Type B pancreatic cell (in vitro differentiated cells): ENCODE results near the gene UCN2. TPM values are rescaled to one million over a fixed set of nuclear protein-coding genes. Genes with fewer than 3 reads are reported as not detected.

ENCODE experiments used
- DNase-seq: peaks from one replicate; pipeline ENCODE4 v3.0.0; 2021; ENCODE audit warnings: mixed read lengths; ENCODE audit not compliant: unreplicated experiment; ENCODE audit errors: extremely low spot score
- H3K27ac Mint-ChIP-seq: 2 replicates; pipeline ENCODE4 v1.8.0; 2021; ENCODE audit warnings: mild to moderate bottlenecking, mixed read lengths
- H3K27me3 Mint-ChIP-seq: 2 replicates; pipeline ENCODE4 v1.8.0; 2021; ENCODE audit warnings: mixed read lengths
- H3K36me3 Mint-ChIP-seq: 2 replicates; pipeline ENCODE4 v1.8.0; 2021; ENCODE audit warnings: mixed read lengths
- H3K4me1 Mint-ChIP-seq: one replicate; pipeline ENCODE4 v1.8.0; 2021; ENCODE audit warnings: mixed read lengths; ENCODE audit not compliant: unreplicated experiment
- H3K4me3 Mint-ChIP-seq: 2 replicates; pipeline ENCODE4 v1.8.0; 2021; ENCODE audit warnings: mild to moderate bottlenecking, mixed read lengths
- H3K9me3 Mint-ChIP-seq: 2 replicates; pipeline ENCODE4 v1.8.0; 2021; ENCODE audit warnings: mixed read lengths
- CTCF ChIP-seq: fragments of 200-600 bp; sonication (generic); conservative IDR thresholded peaks from 2 replicates; pipeline ENCODE4 v1.5.0; 2021; ENCODE audit warnings: antibody characterized with exemption, mild to moderate bottlenecking
- microRNA-seq: library from miRNA; unstranded; fragments of <30 nt; microRNA quantifications from one replicate; pipeline ENCODE4, GENCODE V29; 2020
- total RNA-seq: library from RNA; stranded (reverse); gene quantifications from 2 replicates; pipeline ENCODE4 v1.2.1, GENCODE V29; 2021; ENCODE audit warnings: low replicate concordance

Gene UCN2
- total RNA-seq, 1 donor from 2014 or later: 0.72 TPM

DNA sequence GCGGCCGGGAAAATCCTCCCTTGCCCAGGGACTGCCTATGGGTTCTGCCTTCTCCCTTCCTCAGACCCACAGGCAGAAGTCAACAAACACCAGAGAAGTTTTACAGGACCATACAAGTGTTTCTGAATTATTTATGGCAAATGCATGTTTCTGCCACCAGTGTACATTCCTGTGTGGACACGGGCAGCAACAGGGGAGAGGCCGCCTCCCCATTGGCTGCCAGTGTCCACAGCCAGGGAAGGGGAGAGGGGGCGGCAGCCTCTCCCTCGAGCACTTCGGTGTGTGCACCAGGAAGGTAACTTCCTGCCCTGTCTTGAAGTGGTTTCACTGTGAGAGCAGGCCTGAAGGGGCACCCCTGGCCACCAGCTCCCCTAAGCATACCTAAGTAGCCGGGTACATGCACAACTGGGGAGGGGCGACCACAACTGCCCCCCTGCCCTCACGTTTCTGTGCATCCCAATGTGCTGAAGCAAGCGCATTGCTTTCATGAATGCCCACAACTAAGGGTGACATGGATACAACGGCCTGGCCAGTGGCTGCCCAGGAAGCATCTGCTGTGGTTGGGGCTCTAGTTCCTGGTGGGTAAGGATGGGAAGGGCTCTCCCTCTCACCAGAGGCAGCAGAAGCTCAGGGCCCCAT is 44.8 kb downstream of the UCN2 start:
- Mint-ChIP-seq H3K36me3 (no peaks in the 10 kb centered on the region), H3K9me3 (no peaks in the 10 kb centered on the region), H3K4me1 (no peaks in the 10 kb centered on the region), H3K27me3 (no peaks in the 10 kb centered on the region), H3K4me3 (no peak overlapping the region), H3K27ac (no peak overlapping the region)
- DNase-seq: no peak
- TF ChIP-seq CTCF: no peak

- Mint-ChIP-seq H3K4me3 (no peak overlapping the region), H3K27ac (no peak overlapping the region), H3K36me3 (no peaks in the 10 kb centered on the region), H3K27me3 (no peaks in the 10 kb centered on the region), H3K4me1 (no peaks in the 10 kb centered on the region), H3K9me3 (no peaks in the 10 kb centered on the region)
- DNase-seq: no peak
- no peak for TF ChIP-seq CTCF
Measured at GRCh38 chr3:48518069-48518468, 45.5 kb downstream of the UCN2 start.

GRCh38 chr3:48516571-48516970 is 47.0 kb downstream of the UCN2 start:
- no peak for TF ChIP-seq CTCF
- Mint-ChIP-seq H3K27me3 (no peaks in the 10 kb centered on the region), H3K27ac (no peak overlapping the region)

DNA sequence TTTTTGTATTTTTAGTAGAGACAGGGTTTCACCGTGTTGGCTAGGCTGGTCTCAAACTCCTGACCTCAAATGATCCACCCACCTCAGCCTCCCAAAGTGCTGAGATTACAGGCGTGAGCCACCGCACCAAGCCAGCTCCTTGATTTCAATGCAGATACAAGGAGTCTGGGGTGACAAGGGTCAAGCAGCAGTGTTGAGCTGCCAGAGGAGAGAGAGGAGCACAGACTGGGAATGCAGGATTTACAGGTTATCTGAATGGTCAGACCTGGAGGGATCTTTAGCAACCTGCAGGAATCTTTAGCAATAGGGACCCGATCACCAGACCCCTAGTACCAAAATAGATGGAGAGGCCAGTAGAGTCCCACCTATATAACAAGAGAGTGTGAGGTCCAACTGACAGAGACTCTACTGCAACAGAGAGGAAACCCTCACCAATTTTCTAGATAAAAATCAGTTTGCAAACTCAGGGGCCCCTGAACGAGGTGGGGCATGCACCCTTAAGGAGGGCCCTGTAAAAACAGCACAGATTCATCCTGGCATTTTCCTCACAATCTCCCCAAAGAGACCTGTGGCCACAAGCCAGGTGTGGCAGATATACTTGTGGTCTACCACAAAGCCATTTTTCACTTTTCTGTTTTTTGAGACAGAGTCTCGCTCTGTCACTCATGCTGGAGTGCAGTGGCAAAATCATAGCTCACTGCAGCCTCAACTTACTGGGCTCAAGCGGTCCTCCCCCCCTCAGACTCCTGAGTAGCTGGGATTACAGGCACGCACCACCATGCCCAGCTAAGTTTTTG is 49.0 kb downstream of the UCN2 start:
- no peak overlapping the region for H3K4me3 Mint-ChIP-seq
- no peak overlapping the region for H3K27ac Mint-ChIP-seq
- DNase-seq: no peak
- no peaks in the 10 kb centered on the region for H3K27me3 Mint-ChIP-seq
- H3K36me3 Mint-ChIP-seq: no peaks in the 10 kb centered on the region
- no peaks in the 10 kb centered on the region for H3K9me3 Mint-ChIP-seq
- peaks cover 3% of the 10 kb centered on the region for H3K4me1 Mint-ChIP-seq
- TF ChIP-seq CTCF: no peak

More at GRCh38 chr3:48516571-48516970, 47.0 kb downstream of the UCN2 start:
- Mint-ChIP-seq H3K4me1 (no peaks in the 10 kb centered on the region), H3K36me3 (no peaks in the 10 kb centered on the region), H3K9me3 (no peaks in the 10 kb centered on the region), H3K4me3 (no peak overlapping the region)
- no peak for DNase-seq

Small RNA genes lying within 50 kb of the gene (microRNA-seq; reads per million reads assigned to microRNA genes)
- gene MIR6823 (not detected), gene MIR711 (not detected)

Other genes starting within 250 kb of the UCN2 start
- gene SPINK8, start 230.1 kb downstream of the UCN2 start, total RNA-seq: 1.5 TPM in 1 of 2 replicates, not detected in the other
- not detected in 2 replicates for gene FBXW12, start 191.6 kb downstream of the UCN2 start, total RNA-seq
- 212 and 367 TPM in 2 replicates for gene PLXNB1, start 133.7 kb downstream of the UCN2 start, total RNA-seq
- 15.0 and 25.7 TPM in 2 replicates for gene CCDC51, start 123.7 kb downstream of the UCN2 start, total RNA-seq
- 268 and 281 TPM in 2 replicates for gene TMA7, start 123.5 kb downstream of the UCN2 start, total RNA-seq
- 9.3 and 16.0 TPM in 2 replicates for gene ATRIP, start 117.0 kb downstream of the UCN2 start, total RNA-seq
- 162 and 193 TPM in 2 replicates for gene SHISA5, start 59.6 kb downstream of the UCN2 start, total RNA-seq
- 10.5 and 11.3 TPM in 2 replicates for gene PFKFB4, start 7.0 kb downstream of the UCN2 start, total RNA-seq
- gene COL7A1, start 31.5 kb upstream of the UCN2 start, total RNA-seq: 17.6 and 32.3 TPM in 2 replicates
- gene UQCRC1, start 45.9 kb upstream of the UCN2 start, total RNA-seq: 273 and 324 TPM in 2 replicates
- not detected in 2 replicates for gene TMEM89, start 58.0 kb upstream of the UCN2 start, total RNA-seq
- 19.7 and 35.6 TPM in 2 replicates for gene SLC26A6, start 71.7 kb upstream of the UCN2 start, total RNA-seq
- 9.8 and 10.2 TPM in 2 replicates for gene CELSR3, start 99.1 kb upstream of the UCN2 start, total RNA-seq
- 20.1 and 22.1 TPM in 2 replicates for gene NCKIPSD, start 122.1 kb upstream of the UCN2 start, total RNA-seq
- gene IP6K2, start 153.4 kb upstream of the UCN2 start, total RNA-seq: 104 and 145 TPM in 2 replicates